Hair follicular keratinocyte (primary cell): ENCODE measurements around the gene MUC15. TPM values are rescaled to one million over a fixed set of nuclear protein-coding genes. Genes with fewer than 3 reads are reported as not detected.

Experiments
- total RNA-seq: library from RNA; depleted of rRNA; stranded (reverse); fragments of >200 nt; gene quantifications from 2 replicates; pipeline ENCODE4 v1.2.3, GENCODE V29; 2015

The MUC15 gene, protein sequence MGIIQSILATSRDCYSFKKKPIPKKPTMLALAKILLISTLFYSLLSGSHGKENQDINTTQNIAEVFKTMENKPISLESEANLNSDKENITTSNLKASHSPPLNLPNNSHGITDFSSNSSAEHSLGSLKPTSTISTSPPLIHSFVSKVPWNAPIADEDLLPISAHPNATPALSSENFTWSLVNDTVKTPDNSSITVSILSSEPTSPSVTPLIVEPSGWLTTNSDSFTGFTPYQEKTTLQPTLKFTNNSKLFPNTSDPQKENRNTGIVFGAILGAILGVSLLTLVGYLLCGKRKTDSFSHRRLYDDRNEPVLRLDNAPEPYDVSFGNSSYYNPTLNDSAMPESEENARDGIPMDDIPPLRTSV
- total RNA-seq: 0.16 TPM in 1 of 2 replicates, not detected in the other

DNA sequence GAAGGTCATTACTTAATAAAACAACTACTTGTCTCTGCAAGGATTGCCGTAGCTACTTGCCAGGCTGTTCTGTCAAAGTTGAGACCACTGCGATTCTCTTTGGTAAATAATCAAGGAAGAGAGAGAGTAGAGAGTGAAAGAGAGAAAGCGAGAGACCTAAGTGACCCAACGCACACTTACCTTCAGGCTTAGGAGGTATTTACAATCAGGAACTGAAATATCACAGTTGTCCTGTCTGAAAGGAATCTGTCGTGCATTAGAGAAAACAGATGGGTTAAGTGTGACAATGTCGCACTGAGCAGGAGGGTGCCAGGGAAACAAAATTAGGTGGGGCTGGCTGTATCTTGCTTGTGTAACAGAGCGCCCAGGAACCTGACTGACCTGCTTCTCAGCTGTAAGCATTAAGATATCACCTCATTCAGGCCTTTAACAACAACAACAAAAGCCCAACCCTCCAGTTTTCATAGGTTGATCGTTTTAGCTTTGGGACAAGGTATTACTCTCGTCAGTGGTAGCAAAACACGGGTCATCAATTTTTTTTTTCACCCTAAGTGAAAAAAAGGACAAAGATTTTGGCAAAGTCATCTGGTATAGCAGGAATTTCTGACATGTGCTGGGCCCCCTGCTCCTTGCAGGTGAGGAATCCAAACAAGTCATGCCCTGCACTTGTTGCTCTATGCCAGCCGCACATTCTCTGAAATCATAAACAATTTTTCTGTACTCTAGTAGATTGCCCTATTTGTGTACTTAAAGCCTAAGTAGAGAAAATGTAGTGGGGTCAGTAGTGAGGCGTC is at the start of gene MUC15:
Gene MUC15, minus strand, starts transcription at position 403 of the 794 bp plus-strand sequence. CDS start 5,169 bp downstream, outside the sequence.

Other genes with a start within 250 kb of the MUC15 start
- not detected in 2 replicates for gene ANO3, start 240.1 kb downstream of the MUC15 start, total RNA-seq
- not detected in 2 replicates for gene SLC5A12, start 149.8 kb upstream of the MUC15 start, total RNA-seq